Measurements from ENCODE around the gene ACP4.
"Not testable (repeated sequence)": the region's sequence is repeated elsewhere in the genome, so short reads cannot be mapped to it uniquely, and the experiment has no call there.

ACP4 gene

DNA sequence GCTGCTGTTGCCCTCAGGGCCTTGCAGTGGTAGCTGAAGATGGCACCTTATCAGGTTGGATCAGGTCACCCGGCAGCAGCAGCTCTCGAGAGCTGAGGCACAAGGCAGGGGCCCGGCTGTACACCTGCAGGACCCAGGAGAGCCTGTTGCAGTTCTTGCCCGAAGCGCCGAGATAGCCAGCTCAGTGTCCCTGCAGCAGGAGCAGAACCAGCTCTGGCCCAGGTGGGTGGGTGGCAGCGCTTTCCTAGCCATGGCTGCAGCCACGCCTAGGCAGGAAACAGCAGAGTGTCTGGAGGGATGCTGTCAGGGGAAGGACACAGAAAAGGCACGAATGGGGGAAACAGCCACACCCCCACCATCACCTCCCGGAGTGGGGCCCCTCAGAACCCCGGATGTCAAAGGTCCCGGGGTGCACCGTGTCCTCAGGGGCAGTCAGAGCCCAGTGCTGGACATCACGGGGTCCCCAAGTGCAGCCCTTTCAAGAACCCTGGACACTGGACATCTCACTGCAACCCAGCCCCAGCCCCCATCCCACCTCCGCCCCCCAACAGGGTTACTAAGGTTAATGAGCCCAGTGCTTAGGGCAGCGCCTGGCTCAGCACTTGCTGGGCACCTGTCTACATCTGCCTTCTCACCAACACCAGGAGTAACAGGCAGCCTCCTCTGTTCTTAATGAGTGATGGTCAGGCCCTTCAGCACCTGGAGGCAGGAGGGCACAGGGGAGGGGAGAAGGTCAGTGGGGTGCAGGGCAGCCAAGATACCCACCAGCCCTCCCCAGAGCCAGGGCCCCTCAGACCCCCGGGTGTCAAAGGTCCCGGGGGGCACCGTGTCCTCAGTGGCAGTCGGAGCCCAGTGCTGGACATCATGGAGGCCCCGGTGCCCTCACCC is 8.7 kb downstream of the ACP4 start:
- TF ChIP-seq, protein P1, sequence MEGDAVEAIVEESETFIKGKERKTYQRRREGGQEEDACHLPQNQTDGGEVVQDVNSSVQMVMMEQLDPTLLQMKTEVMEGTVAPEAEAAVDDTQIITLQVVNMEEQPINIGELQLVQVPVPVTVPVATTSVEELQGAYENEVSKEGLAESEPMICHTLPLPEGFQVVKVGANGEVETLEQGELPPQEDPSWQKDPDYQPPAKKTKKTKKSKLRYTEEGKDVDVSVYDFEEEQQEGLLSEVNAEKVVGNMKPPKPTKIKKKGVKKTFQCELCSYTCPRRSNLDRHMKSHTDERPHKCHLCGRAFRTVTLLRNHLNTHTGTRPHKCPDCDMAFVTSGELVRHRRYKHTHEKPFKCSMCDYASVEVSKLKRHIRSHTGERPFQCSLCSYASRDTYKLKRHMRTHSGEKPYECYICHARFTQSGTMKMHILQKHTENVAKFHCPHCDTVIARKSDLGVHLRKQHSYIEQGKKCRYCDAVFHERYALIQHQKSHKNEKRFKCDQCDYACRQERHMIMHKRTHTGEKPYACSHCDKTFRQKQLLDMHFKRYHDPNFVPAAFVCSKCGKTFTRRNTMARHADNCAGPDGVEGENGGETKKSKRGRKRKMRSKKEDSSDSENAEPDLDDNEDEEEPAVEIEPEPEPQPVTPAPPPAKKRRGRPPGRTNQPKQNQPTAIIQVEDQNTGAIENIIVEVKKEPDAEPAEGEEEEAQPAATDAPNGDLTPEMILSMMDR (IDR thresholded peaks at IDR 0.05; ENCODE audit: borderline replicate concordance, control extremely low read depth, extremely low read depth, insufficient read depth, missing control alignments): no peak
- in situ Hi-C loops (cut with MboI; ENCODE audit: low sequenced_read_pairs, unreplicated experiment): loop anchor here (10.0 to 25.0 kb wide), 3 partner anchors 116 to 437 kb away; partner anchors contain the start of genes KLK4 and NAPSA
- no peak for DNase-seq (ENCODE audit: low spot score)

DNA sequence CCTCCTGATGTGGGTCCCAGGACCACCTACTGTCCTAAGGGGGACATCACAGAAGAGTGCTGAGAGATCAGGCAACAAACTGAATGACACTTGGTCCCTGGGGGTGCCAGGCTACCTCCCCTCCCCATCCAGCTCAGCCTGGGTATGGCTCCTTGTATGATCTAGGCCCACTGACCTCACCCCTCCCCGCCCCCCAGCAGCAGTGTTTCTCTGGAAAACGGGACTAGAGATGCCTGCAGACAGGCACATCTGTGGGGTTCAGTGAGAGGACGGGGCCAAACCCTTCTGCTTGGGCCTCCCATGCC is 9.3 kb downstream of the ACP4 start:
- DNase-seq (ENCODE audit: low spot score): no peak
- TF ChIP-seq, protein P1 (IDR thresholded peaks at IDR 0.05; ENCODE audit: borderline replicate concordance, control extremely low read depth, extremely low read depth, insufficient read depth, missing control alignments): no peak

DNA sequence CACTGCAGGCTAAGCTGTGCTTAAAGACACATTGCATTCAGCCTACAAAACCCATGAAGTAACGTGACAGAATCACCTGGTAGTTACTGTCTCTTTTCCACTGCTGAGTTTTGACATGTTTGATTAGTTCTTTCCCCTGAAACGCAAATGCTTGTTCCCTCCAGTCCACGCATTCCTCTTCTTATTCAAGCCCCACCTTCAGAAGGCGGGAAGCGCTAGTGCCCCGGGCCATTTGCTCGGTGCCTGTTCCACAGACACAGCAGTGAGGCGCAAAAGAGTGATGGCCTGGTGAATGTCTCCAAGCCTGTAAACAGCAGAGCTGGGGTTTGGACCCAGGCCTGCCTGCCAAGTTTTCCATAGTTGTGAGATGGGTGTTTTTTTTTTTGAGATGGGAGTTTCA is 10.9 kb downstream of the ACP4 start:
- TF ChIP-seq, protein P1 (IDR thresholded peaks at IDR 0.05; ENCODE audit: borderline replicate concordance, control extremely low read depth, extremely low read depth, insufficient read depth, missing control alignments): no peak
- in situ Hi-C loops (cut with MboI; ENCODE audit: low sequenced_read_pairs, unreplicated experiment): no loop called here
- no peak for DNase-seq (ENCODE audit: low spot score)

More for the DNA sequence above, 9.3 kb downstream of the ACP4 start:
- in situ Hi-C loops (cut with MboI; ENCODE audit: low sequenced_read_pairs, unreplicated experiment): loop anchor here (10.0 to 25.0 kb wide), 3 partner anchors 115 to 437 kb away; partner anchors contain the start of genes KLK4 and NAPSA

DNA sequence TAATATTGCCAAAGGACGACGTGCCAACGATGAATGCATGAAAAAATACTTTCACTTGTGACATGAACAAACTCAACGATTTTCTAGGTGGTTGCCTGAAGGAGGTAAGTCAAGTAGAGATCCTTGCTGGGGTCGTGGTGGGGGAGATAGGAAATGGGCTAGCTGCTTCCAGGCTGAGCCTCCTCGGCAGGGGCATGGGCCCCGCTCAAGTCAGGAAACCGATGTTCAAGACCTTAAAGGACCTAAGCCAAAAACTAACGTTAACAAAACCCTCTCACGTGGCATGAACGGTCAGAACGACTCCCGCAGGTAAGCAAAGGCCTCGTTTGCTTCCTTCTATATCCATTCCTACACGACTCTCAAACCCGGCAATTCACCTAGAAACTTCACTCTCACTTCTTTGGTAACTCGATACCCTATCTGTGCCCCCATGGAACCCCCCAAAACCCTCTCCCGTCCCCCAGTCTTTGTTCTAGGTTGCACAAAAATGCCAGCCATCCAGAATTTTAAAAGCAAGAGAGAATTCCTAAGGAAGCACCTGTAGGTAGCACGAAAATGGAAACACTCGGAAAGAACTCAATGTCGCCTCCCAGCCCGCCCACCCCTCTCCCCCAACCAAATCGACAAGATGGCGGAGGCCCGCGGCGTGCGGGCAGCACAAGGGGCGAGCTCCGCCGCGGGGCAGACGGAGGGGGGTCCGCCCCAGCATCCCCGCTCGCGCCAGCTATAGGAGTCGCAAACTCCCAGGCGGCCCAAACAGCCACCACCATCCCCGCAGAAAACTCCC is 13.6 kb downstream of the ACP4 start:
- in situ Hi-C loops (cut with MboI; ENCODE audit: low sequenced_read_pairs, unreplicated experiment): no loop called here
- TF ChIP-seq, protein P1 (IDR thresholded peaks at IDR 0.05; ENCODE audit: borderline replicate concordance, control extremely low read depth, extremely low read depth, insufficient read depth, missing control alignments): no peak
- DNase-seq (ENCODE audit: low spot score): peak; percentile 63

DNA sequence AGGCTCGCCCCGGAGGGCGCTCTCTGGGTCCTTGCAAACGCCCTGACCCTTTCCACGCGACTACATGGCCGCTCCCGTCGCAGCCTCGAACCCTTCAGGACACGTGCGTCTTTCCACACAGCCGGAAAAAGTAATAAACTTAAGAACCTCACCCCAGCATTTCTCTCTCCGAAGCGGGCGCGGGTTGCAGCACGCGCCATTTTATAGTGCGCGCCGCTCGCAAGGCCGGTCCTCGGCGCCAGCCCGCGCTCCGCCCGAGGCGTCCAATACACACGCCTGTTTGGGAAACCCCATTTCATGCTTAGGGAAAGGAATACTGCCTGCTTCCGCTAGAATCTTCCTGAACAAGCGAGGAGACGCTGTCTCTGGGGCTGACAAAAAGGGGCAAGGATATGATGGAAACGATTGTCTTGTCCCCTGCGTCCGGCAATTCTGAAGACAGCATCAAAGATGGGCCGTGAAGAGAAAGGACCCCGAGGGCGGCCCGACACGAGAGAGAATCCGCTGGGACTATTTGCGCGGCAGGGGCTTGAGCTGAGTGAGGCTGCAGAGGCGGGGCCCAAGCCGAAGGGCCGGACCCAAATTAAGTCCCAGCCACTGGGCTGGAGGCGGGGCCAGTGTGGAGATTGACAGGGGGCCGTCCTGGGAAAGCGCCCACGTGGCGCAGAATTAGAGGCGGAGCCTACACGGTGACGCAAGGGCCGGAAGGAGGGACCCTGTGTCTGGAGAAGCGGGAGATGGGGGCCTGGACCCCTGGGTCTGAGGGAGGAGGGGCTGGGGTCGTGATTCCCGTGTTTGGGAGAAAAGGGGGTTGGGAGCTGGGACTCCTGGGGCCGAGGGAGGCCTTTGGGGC is 14.4 kb downstream of the ACP4 start:
- TF ChIP-seq, protein P1 (IDR thresholded peaks at IDR 0.05; ENCODE audit: borderline replicate concordance, control extremely low read depth, extremely low read depth, insufficient read depth, missing control alignments): no peak
- in situ Hi-C loops (cut with MboI; ENCODE audit: low sequenced_read_pairs, unreplicated experiment): no loop called here
- peak; percentile 98 for DNase-seq (ENCODE audit: low spot score)

DNA sequence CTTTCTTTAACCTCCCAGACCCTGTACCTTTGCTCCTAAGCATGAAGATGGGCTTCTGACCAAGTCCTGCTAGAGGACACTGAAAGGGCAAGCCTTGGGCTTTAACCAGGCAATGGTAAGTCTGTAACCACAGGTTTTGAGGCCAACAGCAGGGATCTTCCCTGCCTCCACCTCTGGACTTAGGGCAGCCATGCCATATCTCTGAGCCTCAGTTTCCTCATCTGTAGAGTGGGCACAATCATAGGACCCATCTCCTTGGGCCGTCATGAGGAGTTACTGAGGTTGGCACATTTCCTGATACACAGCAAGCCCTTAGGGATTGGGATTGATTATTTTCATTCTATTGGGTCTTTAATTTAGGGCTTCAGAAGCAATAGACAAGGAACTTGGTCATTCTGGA is 18.6 kb downstream of the ACP4 start:
- in situ Hi-C loops (cut with MboI; ENCODE audit: low sequenced_read_pairs, unreplicated experiment): no loop called here
- DNase-seq (ENCODE audit: low spot score): no peak
- TF ChIP-seq, protein P1 (IDR thresholded peaks at IDR 0.05; ENCODE audit: borderline replicate concordance, control extremely low read depth, extremely low read depth, insufficient read depth, missing control alignments): no peak

DNA sequence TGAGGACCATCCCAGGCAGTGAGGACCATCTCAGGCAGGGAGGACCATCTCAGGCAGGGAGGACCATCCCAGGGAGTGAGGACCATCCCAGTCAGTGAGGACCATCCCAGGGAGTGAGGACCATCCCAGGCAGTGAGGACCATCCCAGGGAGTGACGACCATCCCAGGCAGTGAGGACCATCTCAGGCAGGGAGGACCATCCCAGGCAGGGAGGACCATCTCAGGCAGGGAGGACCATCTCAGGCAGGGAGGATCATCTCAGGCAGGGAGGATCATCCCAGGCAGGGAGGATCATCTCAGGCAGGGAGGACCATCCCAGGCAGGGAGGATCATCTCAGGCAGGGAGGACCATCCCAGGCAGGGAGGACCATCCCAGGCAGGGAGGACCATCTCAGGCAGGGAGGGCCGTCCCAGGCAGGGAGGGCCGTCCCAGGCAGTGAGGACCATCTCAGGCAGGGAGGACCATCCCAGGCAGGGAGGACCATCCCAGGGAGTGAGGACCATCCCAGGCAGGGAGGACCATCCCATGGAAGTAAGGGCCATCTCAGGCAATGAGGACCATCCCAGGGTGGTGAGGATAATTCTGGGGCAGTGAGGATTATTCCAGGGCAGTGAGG is 21.5 kb downstream of the ACP4 start:
- in situ Hi-C loops (cut with MboI; ENCODE audit: low sequenced_read_pairs, unreplicated experiment); DNase-seq (ENCODE audit: low spot score): not testable (repeated sequence)

Data from GM13976 (cell line).